ENCODE data around the gene CLIP1. TPM values are rescaled to one million over a fixed set of nuclear protein-coding genes. Genes with fewer than 3 reads are reported as not detected.

The CLIP1 gene
- total and polyA plus RNA-seq, 2 of the 8 experiments (the other 6 are each of a cell fraction or from before 2014, with no cell fraction given), result 19.0 to 27.6 TPM

GRCh38 chr12:122363782-122364181 lies 58.7 kb downstream of the CLIP1 start (continued):
- no peak for TF ChIP-seq GTF2F1 (IDR thresholded peaks at IDR 0.05; ENCODE audit: borderline replicate concordance, low read depth, low read length)

Data from H1 (cell line).